Urinary bladder (tissue), 4 donors: Measurements from ENCODE around the gene TUBGCP6. TPM values are rescaled to one million over a fixed set of nuclear protein-coding genes. Genes with fewer than 3 reads are reported as not detected.

Source experiments
- DNase-seq: peaks from one replicate; pipeline ENCODE4 v3.0.0-alpha.2; 2015; ENCODE audit errors: extremely low spot score
- H3K27ac ChIP-seq: one replicate; pipeline ENCODE4 v1.5.1; 2013; ENCODE audit warnings: low read depth, mild to moderate bottlenecking, moderate library complexity
- H3K36me3 ChIP-seq: one replicate; pipeline ENCODE4 v1.6.1; 2013; ENCODE audit warnings: mild to moderate bottlenecking, moderate library complexity; ENCODE audit not compliant: insufficient read depth
- H3K4me1 ChIP-seq: one replicate; pipeline ENCODE4 v1.6.1; 2013; ENCODE audit warnings: mild to moderate bottlenecking, moderate library complexity; ENCODE audit not compliant: insufficient read depth
- H3K4me3 ChIP-seq: one replicate; pipeline ENCODE4 v1.5.1; 2013; ENCODE audit warnings: low read depth, low read length
- whole genome bisulfite sequencing: extraction: QIAGEN DNeasy Blood & Tissue Kit; methylation state at CpG from one replicate; pipeline ENCODE4 v1.1.7; 2013; 5-methylcytosine and 5-hydroxymethylcytosine counted together
- polyA plus RNA-seq: library from polyadenylated mRNA; stranded (reverse); fragments of 200-250 nt; gene quantifications from one replicate; pipeline ENCODE4 v1.2.3, GENCODE V29; 2013
- total RNA-seq: library from RNA; depleted of rRNA; stranded (reverse); fragments of >200 nt; gene quantifications from one replicate; pipeline ENCODE4 v1.2.3, GENCODE V29; 2014
- donor health status: healthy with polysubstance abuse.
- donor health status: healthy.

Gene TUBGCP6
- total and polyA plus RNA-seq, 2 donors, result 23.1 to 31.5 TPM

DNA sequence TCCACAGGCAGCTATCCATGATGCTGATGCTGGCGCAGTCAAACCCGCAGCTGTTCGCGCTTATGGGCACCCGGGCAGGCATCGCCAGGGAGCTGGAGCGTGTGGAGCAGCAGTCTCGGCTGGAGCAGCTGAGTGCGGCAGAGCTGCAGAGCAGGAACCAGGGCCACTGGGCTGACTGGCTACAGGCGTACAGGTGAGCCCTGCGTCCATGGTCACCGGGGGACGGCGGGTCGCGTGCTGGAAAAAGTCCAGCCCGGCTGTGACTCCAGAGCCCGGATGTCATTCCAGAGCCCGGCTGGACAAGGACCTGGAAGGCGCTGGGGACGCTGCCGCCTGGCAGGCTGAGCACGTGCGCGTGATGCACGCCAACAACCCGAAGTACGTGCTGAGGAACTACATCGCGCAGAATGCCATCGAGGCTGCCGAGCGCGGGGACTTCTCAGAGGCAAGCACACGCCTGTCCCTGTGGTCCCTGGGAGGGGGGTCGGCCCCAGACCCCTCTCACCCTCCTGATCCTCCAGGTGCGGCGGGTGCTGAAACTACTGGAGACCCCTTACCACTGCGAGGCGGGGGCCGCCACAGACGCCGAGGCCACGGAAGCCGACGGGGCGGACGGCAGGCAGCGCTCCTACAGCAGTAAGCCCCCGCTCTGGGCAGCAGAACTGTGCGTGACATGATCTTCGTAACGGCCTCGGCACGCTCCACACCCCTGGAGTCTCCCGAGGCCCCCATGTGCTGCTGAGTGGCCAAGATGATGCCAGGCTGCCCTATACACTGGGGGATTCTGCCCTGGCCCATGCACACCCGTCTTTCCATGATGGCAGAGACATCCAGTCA lies 27.9 kb downstream of the TUBGCP6 start:
- 93% methylated on average over 57 of the region's 57 CpGs for WGBS
- Histone ChIP-seq H3K36me3 (peaks cover 5% of the 10 kb centered on the region), H3K4me3 (no peak overlapping the region), H3K4me1 (no peaks in the 10 kb centered on the region), H3K27ac (no peak overlapping the region)
- DNase-seq, result no peak

DNA sequence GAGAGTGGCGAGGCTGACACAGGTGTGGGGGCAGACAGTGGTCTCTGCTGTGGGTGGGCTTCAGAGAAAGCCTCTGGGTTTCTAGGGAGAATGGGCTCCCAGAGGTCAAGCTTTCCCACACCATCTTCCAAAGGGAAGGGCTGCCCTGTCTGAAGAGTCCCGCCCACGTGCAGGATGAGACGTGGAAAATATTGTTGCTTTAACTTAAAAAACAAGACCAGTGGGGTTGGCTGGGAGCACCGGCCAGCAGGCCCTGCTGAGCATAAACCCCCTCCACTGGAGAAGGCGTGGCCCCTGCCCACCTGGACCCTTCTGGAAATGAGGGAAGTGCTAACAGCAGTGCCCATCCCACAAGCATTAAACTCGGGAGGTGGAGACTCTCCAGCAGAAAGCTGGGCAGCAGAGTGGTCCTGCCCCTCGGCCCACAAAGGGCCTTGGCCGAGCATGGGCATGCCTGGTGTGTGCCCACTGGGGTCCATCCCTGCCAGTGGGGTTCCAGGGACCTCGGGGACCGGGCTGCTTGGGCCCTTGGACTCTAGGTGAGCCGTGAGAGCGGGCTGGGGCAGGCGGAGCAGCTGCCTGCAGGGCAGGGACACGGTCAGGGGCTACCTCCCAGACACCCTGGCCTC lies 28.7 kb downstream of the TUBGCP6 start:
- no peak overlapping the region for H3K27ac ChIP-seq
- H3K4me1 ChIP-seq, result no peaks in the 10 kb centered on the region
- H3K36me3 ChIP-seq, result peaks cover 5% of the 10 kb centered on the region
- WGBS, result 81% methylated on average over 15 of the region's 15 CpGs
- no peak for DNase-seq
- no peak overlapping the region for H3K4me3 ChIP-seq

DNA sequence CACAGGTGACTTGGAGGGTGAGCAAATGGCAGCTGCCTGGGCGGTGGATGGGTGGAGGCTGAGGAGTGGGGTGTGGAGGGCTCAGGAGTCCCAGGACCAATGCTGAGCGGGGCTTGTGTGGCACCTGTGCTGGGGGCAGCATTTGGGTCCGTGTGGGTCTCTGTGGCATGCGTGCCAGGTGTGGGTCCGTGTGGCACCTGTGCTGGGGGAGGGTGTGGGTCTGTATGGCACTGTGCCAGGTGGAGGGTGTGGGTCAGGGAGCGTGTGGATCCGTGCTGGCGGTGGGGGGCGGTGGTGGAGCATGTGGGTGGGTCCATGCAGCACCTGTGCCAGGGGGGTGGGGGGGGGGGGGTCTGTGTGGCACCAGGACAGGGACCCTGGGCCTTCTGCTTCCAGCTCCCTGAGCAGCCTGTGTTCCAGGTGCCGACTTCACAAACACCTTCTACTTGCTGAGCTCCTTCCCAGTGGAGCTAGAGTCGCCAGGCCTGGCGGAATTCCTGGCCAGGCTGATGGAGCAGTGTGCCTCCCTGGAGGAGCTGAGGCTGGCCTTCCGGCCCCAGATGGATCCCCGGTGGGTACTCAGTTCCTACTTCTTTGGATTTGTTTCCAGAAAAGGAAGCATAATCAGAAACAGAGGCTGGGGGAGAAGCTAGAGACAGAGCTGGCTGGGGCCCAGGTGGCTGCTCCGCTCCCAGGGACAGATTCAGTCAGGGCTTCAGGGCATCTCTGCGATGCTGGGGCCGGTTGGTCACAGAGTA lies 29.3 kb downstream of the TUBGCP6 start:
- no peak for DNase-seq
- Histone ChIP-seq H3K27ac (no peak overlapping the region), H3K4me3 (no peak overlapping the region), H3K36me3 (peaks cover 5% of the 10 kb centered on the region), H3K4me1 (no peaks in the 10 kb centered on the region)
- 74% methylated on average over 17 of the region's 17 CpGs for WGBS

DNA sequence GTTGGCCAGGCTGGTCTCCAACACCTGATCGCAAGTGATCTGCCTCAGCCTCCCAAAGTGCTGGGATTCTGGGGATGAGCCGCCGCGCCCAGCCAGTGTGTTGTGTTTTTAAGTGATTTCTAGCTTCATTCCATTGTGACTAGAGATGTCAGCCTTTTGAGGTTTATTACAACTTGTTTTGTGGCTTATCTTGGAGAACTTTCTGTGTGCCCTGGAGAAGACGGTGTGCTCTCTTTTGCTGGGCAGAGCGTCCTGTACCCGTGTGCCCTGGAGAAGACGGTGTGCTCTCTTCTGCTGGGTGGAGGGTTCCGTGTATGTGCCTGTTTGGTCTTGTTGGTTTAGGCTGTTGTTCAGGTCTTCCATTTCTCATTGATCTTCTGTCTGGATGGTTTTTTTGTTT lies 31.6 kb downstream of the TUBGCP6 start:
- H3K4me1 ChIP-seq, result no peaks in the 10 kb centered on the region
- H3K27ac ChIP-seq, result no peak overlapping the region
- H3K36me3 ChIP-seq, result peaks cover 5% of the 10 kb centered on the region
- no peak overlapping the region for H3K4me3 ChIP-seq
- DNase-seq, result no peak
- 97% methylated on average over 9 of the region's 9 CpGs for WGBS

DNA sequence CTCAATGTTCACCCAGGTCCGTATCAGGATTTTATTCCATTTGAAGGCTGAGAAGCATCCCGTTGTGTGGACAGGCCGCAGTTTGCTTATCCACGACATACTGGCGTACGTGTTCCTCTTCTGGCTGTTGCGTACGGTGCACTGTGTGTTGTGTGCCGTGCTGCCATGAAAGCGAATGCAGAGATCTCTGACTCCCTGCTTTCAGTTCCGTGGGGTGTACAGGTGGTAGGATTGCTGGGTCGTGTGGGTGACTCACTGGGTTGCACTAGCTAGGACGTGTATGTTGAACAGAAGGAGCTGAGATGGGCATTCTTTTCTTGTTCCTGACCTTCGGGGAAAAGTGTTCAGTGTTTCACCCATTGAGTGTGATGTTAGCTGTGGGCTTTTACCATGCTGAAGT lies 33.7 kb downstream of the TUBGCP6 start:
- H3K4me1 ChIP-seq, result no peaks in the 10 kb centered on the region
- H3K4me3 ChIP-seq, result no peak overlapping the region
- H3K36me3 ChIP-seq, result no peaks in the 10 kb centered on the region
- WGBS, result 89% methylated on average over 14 of the region's 14 CpGs
- DNase-seq, result no peak
- H3K27ac ChIP-seq, result no peak overlapping the region

DNA sequence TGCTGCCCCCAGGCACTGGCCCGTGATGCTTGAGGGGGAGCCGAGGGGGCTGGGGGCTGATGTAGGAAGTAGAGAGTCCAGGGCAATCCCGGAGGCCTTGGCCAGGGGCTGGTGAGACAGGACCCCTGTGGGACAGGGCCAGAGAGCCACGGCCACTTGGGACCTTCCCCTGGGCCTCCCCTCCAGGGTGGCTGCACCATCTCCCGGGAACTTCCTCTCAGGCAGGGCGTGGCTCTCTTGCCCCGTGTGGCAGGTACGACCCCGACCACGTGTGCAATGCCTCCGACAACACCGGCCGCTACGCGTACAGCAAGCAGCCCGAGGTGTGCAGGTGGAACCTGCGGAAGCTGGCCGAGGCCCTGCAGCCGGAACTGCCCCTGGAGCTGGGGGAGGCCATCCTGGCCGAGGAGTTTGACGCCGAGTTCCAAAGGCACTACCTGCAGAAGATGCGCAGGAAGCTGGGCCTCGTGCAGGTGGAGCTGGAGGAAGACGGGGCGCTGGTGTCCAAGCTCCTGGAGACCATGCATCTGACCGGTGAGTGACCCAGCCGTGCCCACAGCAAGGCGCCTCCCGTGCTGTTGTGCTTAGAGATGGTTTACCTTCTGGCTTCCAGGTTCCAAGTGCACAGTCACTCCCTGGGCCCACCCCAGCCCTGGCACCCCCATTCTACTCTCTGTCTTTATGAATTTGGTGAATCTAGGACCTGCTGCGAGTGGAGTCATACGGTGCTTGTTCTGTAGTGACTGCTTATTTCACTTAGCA lies 34.3 kb downstream of the TUBGCP6 start:
- 90% methylated on average over 32 of the region's 32 CpGs for WGBS
- Histone ChIP-seq H3K36me3 (no peaks in the 10 kb centered on the region), H3K4me3 (no peak overlapping the region), H3K27ac (no peak overlapping the region), H3K4me1 (no peaks in the 10 kb centered on the region)
- no peak for DNase-seq

DNA sequence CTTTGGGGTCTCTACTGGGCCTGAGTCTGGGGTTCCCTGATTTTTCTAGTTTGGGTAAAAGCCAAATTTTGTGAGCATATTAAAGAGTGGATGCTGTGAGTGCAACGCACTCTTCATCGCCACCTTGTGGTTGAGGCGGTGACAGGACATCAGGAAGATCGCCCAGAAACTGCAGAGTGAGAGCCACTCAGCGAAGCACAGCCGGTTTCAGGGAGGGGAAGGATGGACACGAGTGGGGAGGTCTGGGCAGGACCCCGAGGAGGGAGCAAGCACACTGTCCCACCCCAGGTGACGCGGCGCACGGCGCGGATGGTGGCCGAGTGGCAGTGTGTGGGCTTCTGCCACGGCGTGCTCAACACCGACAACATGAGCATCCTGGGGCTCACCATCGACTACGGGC lies 34.9 kb downstream of the TUBGCP6 start:
- no peak overlapping the region for H3K27ac ChIP-seq
- H3K36me3 ChIP-seq, result no peaks in the 10 kb centered on the region
- peak; percentile 28 for DNase-seq

DNA sequence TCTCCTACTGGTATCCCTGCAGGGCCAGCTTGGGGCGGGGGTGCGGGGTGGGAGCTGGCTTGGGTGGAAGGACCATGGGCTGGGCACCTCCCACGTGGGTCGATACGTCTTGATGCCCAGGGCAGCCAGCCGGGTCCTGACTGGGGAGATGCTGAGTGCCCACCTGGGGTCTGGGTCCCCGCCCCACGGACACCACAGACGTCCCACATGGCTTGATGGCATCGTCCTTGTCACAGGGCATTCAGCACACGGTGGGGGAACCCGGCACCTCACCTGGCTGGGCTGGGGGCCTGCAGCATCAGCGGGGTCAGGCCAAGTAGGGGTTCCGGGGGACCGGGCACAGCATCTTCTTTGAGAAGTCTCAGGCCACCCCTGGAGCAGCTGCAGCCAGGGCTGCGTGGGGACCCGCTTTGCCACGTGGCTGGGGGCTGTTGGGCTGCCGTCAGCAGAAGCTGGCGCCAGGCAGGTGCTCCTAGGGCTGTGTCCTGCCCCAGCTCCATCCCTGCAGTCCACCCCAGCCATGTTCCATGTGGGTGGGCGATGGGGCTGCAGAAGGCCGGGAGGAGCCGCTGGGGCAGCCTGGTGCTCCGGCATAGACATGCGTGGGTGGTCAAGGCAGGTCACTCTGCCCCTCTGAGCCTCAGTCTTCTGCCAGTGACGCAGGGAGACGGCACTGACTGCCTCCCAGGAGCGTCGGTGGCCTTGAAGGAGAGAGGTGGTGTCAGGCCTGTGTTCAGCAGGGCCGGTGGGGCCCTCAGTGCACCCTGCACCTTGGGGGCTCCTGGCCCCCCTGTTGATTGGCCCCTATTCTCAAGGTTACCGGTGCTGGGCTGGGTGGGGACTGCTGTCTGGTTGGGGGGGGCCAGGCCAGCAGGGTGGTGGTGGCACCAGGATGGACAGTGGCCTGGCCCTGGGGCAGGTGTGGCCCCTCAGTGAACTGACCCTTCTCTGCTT lies 35.6 kb downstream of the TUBGCP6 start:
- Histone ChIP-seq H3K36me3 (no peaks in the 10 kb centered on the region), H3K4me3 (no peak overlapping the region), H3K4me1 (no peaks in the 10 kb centered on the region), H3K27ac (no peak overlapping the region)
- 82% methylated on average over 31 of the region's 31 CpGs for WGBS
- DNase-seq, result no peak

More for the DNA sequence above, 34.9 kb downstream of the TUBGCP6 start:
- Histone ChIP-seq H3K4me1 (no peaks in the 10 kb centered on the region), H3K4me3 (no peak overlapping the region)
- 62% methylated on average over 20 of the region's 20 CpGs for WGBS

DNA sequence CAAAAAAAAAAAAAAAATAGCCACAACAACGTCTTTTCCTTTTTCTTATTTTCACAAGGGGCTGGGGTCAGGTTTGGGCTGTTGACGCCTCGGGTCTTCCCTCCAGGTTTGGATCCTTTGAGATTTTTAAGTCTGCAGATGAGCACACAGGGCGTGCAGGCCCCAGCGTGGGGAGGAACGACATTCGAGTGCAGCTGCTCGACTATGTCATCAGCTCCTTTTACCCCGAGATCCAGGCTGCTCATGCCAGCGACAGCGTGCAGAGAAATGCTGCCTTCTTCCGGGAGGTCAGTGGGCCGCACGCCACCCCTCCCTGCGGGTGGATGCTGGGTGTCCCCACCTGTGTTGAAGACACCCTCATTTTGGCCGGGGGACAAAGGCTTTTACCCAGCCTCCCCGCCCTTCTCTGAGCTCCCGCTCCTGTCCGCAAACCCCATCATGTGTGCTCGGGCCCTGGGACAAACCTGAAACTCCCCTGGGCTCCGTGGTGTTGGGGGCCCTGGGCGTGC lies 36.3 kb downstream of the TUBGCP6 start:
- 85% methylated on average over 22 of the region's 22 CpGs for WGBS
- no peaks in the 10 kb centered on the region for H3K4me1 ChIP-seq
- DNase-seq, result no peak
- no peak overlapping the region for H3K4me3 ChIP-seq
- H3K27ac ChIP-seq, result no peak overlapping the region
- H3K36me3 ChIP-seq, result no peaks in the 10 kb centered on the region

DNA sequence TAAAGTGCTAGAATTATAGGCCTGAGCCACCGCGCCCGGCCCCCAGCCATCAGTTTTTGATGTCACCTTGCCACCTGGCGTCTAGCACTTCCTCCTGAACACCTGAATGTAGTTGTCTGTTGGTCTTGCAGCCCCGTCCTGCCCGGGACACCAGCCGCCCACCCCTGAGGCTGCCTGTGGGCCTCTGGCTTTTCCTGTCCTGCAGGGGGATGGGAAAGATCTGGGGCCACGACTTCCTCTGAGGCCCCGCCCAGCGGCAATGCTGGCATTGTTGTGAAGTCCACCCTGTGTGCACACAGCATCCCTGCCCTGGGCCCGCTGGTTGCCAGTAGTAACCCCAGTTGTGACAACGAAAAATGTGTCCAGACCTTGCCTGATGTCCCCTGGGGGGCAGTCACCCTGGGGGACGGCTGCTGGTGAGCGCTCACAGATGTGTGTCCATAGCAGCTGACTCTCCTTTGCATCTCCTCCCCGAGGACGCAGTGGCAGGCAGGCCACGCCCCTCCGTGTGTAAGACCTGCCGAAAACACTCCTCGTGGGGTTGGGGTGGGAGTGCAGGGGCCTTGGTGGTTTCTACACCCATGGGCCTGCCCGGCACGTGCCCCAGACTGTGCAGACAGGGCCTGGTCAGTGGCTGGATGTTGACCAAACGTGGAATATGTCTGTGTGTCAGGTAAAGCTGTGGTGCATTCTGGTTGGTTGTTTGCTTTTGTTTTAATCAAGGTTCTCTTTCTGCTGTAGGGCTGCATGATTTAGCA lies 37.3 kb downstream of the TUBGCP6 start:
- H3K4me1 ChIP-seq, result no peaks in the 10 kb centered on the region

DNA sequence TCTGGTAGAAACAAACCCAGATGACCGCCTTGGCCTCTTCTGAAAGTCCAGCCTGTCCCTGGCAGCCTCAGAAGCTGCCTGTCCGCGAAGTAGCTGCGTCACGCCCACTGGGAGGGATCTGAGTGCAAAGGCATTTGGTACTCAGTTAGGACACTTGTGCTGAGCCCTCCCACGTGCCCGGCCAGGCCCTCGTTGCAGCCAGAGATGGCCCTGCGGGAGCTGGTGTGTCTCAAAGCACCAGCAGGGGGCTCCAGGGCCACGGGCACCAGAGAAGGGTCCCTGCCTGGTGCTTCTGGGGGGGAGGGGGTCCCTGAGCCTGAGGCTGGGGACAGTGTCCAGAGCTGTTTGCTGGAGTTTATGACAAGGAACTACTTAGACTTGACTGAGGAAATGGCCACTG lies 38.2 kb downstream of the TUBGCP6 start:
- H3K27ac ChIP-seq, result no peak overlapping the region
- 36% methylated on average over 10 of the region's 10 CpGs for WGBS
- H3K4me3 ChIP-seq, result no peak overlapping the region
- no peaks in the 10 kb centered on the region for H3K4me1 ChIP-seq
- H3K36me3 ChIP-seq, result no peaks in the 10 kb centered on the region
- DNase-seq, result no peak

More for the DNA sequence above, 37.3 kb downstream of the TUBGCP6 start:
- 72% methylated on average over 23 of the region's 23 CpGs for WGBS
- Histone ChIP-seq H3K27ac (no peak overlapping the region), H3K36me3 (no peaks in the 10 kb centered on the region), H3K4me3 (no peak overlapping the region)
- no peak for DNase-seq
